ENCODE measurements around the gene TRAF6. TPM values are rescaled to one million over a fixed set of nuclear protein-coding genes. Genes with fewer than 3 reads are reported as not detected.

Gene TRAF6
- total RNA-seq, 5 donors from 2014 or later (not counting 1 experiment from before 2014, with no cell fraction given) = 17.3 to 26.0 (median 19.4) TPM

GRCh38 chr11:36452961-36453360 is 57.1 kb downstream of the TRAF6 start:
- DNase-seq (peak in 1 of 35 experiments; percentile 19), ATAC-seq (replicated peaks in 1 of 4) (peak in 3 of 4 experiments; percentile 28 to 57 (median 28))
- peaks cover 0 to 51% of the 10 kb centered on the region in 2 donors for H3K36me3 ChIP-seq (ENCODE audit: control insufficient read depth in 2 of 2, extremely low read depth in 1 of 2, insufficient read depth in 1 of 2, low read length in 1 of 2)
- Mint-ChIP-seq H3K36me3 (peaks cover 34% of the 10 kb centered on the region), H3K27ac (peak overlapping the region; percentile 77), H3K4me1 (peaks cover 42 to 59% (median 47%) of the 10 kb centered on the region in 3 donors), H3K27me3 (no peaks in the 10 kb centered on the region), H3K9me3 (no peaks in the 10 kb centered on the region), H3K4me3 (peak overlapping the region in 1 of 3 donors; percentile 39)
- H3K4me1 ChIP-seq (ENCODE audit: control insufficient read depth in 1 of 2, extremely low read depth in 1 of 2, insufficient read depth in 2 of 2, low read length in 2 of 2) = peaks cover 21 to 63% of the 10 kb centered on the region in 2 experiments
- no CpG with 5 or more reads among the region's 1 CpG for WGBS (ENCODE audit: insufficient coverage)
- ChIA-PET CTCF (interaction anchor here in 1 of 2 donors (0.9 to 2.3 kb wide), 3 partner anchors 40 to 100 kb away, joined by 4 to 14 read pairs (median 9); no protein-coding TSS in a partner anchor), POLR2A (no interaction called here)
- H3K27me3 ChIP-seq (replicated peaks in 1 of 2; ENCODE audit: control insufficient read depth in 2 of 2, extremely low read depth in 1 of 2, insufficient read depth in 2 of 2, low read length in 1 of 2) = no peaks in the 10 kb centered on the region
- peak overlapping the region; percentile 41 for H3K27ac ChIP-seq (ENCODE audit: low read length)
- no peaks in the 10 kb centered on the region for H3K9me3 ChIP-seq
- no peak overlapping the region for H3K4me3 ChIP-seq (ENCODE audit: control insufficient read depth in 1 of 2, extremely low read depth in 1 of 2, low read length in 1 of 2)

GRCh38 chr11:36452236-36452940 is 57.7 kb downstream of the TRAF6 start:
- peaks cover 29% of the 10 kb centered on the region for H3K36me3 Mint-ChIP-seq
- peak overlapping the region; percentile 41 for H3K27ac ChIP-seq (ENCODE audit: low read length)
- H3K4me1 Mint-ChIP-seq = peaks cover 42 to 59% (median 47%) of the 10 kb centered on the region in 3 donors
- H3K4me3 Mint-ChIP-seq = peak overlapping the region in 2 of 3 donors; percentile 39 to 51
- no peaks in the 10 kb centered on the region for H3K9me3 Mint-ChIP-seq
- no peaks in the 10 kb centered on the region for H3K27me3 ChIP-seq (replicated peaks in 1 of 2; ENCODE audit: control insufficient read depth in 2 of 2, extremely low read depth in 1 of 2, insufficient read depth in 2 of 2, low read length in 1 of 2)
- DNase-seq = peak in 9 of 35 experiments; percentile 4 to 31 (median 10)
- peak in 3 of 4 experiments; percentile 34 to 58 (median 46) for ATAC-seq (replicated peaks in 1 of 4)
- H3K36me3 ChIP-seq (ENCODE audit: control insufficient read depth in 2 of 2, extremely low read depth in 1 of 2, insufficient read depth in 1 of 2, low read length in 1 of 2) = peaks cover 0 to 53% of the 10 kb centered on the region in 2 donors
- ChIA-PET CTCF (interaction anchor here (0.9 to 2.3 kb wide), 4 partner anchors 11 to 100 kb away, joined by 3 to 14 read pairs (median 6); no protein-coding TSS in a partner anchor), POLR2A (no interaction called here)
- H3K9me3 ChIP-seq = no peaks in the 10 kb centered on the region
- peaks cover 21 to 67% of the 10 kb centered on the region in 2 experiments for H3K4me1 ChIP-seq (ENCODE audit: control insufficient read depth in 1 of 2, extremely low read depth in 1 of 2, insufficient read depth in 2 of 2, low read length in 2 of 2)
- H3K4me3 ChIP-seq (ENCODE audit: control insufficient read depth in 1 of 2, extremely low read depth in 1 of 2, low read length in 1 of 2) = no peak overlapping the region
- 31% methylated on average over 2 of the region's 5 CpGs for WGBS (ENCODE audit: insufficient coverage)
- peak overlapping the region; percentile 77 for H3K27ac Mint-ChIP-seq
- H3K27me3 Mint-ChIP-seq = no peaks in the 10 kb centered on the region

GRCh38 chr11:36451681-36452080 is 58.4 kb downstream of the TRAF6 start:
- peak overlapping the region in 1 of 3 donors; percentile 39 for H3K4me3 Mint-ChIP-seq
- peaks cover 0 to 54% of the 10 kb centered on the region in 2 donors for H3K36me3 ChIP-seq (ENCODE audit: control insufficient read depth in 2 of 2, extremely low read depth in 1 of 2, insufficient read depth in 1 of 2, low read length in 1 of 2)
- ChIA-PET POLR2A (no interaction called here), CTCF (interaction anchor here (1.1 to 2.3 kb wide), 3 partner anchors 10 to 99 kb away, joined by 3 to 14 read pairs (median 9); no protein-coding TSS in a partner anchor)
- H3K27me3 ChIP-seq (replicated peaks in 1 of 2; ENCODE audit: control insufficient read depth in 2 of 2, extremely low read depth in 1 of 2, insufficient read depth in 2 of 2, low read length in 1 of 2) = no peaks in the 10 kb centered on the region
- H3K4me3 ChIP-seq (ENCODE audit: control insufficient read depth in 1 of 2, extremely low read depth in 1 of 2, low read length in 1 of 2) = no peak overlapping the region
- H3K27ac ChIP-seq (ENCODE audit: low read length) = peak overlapping the region; percentile 6
- no peaks in the 10 kb centered on the region for H3K9me3 Mint-ChIP-seq
- DNase-seq (no peak), ATAC-seq (replicated peaks in 1 of 4) (no peak)
- peaks cover 42 to 59% (median 47%) of the 10 kb centered on the region in 3 donors for H3K4me1 Mint-ChIP-seq
- H3K4me1 ChIP-seq (ENCODE audit: control insufficient read depth in 1 of 2, extremely low read depth in 1 of 2, insufficient read depth in 2 of 2, low read length in 2 of 2) = peaks cover 21 to 68% of the 10 kb centered on the region in 2 experiments
- no peaks in the 10 kb centered on the region for H3K27me3 Mint-ChIP-seq
- H3K36me3 Mint-ChIP-seq = peaks cover 28% of the 10 kb centered on the region
- WGBS (ENCODE audit: insufficient coverage) = 75% methylated on average over 1 of the region's 1 CpG
- no peaks in the 10 kb centered on the region for H3K9me3 ChIP-seq
- peak overlapping the region; percentile 77 to 84 for H3K27ac Mint-ChIP-seq

GRCh38 chr11:36451045-36451444 is 59.0 kb downstream of the TRAF6 start:
- Histone ChIP-seq H3K9me3 (no peaks in the 10 kb centered on the region), H3K4me1 (ENCODE audit: control insufficient read depth in 1 of 2, extremely low read depth in 1 of 2, insufficient read depth in 2 of 2, low read length in 2 of 2) (peaks cover 21 to 72% of the 10 kb centered on the region in 2 experiments), H3K27ac (ENCODE audit: low read length) (no peak overlapping the region), H3K36me3 (ENCODE audit: control insufficient read depth in 2 of 2, extremely low read depth in 1 of 2, insufficient read depth in 1 of 2, low read length in 1 of 2) (peaks cover 0 to 55% of the 10 kb centered on the region in 2 donors), H3K27me3 (replicated peaks in 1 of 2; ENCODE audit: control insufficient read depth in 2 of 2, extremely low read depth in 1 of 2, insufficient read depth in 2 of 2, low read length in 1 of 2) (no peaks in the 10 kb centered on the region), H3K4me3 (ENCODE audit: control insufficient read depth in 1 of 2, extremely low read depth in 1 of 2, low read length in 1 of 2) (no peak overlapping the region)
- ATAC-seq (replicated peaks in 1 of 4) (no peak), DNase-seq (no peak)
- H3K27ac Mint-ChIP-seq = peak overlapping the region; percentile 30 to 56
- H3K4me1 Mint-ChIP-seq = peaks cover 42 to 59% (median 47%) of the 10 kb centered on the region in 3 donors
- POLR2A ChIA-PET = no interaction called here
- CTCF ChIA-PET = interaction anchor here in 1 of 2 donors (0.8 kb wide), 1 partner anchor 98 kb away, joined by 3 read pairs; no protein-coding TSS in a partner anchor
- H3K4me3 Mint-ChIP-seq = peak overlapping the region in 1 of 3 donors; percentile 85
- no peaks in the 10 kb centered on the region for H3K27me3 Mint-ChIP-seq
- WGBS (ENCODE audit: insufficient coverage) = 95% methylated on average over 4 of the region's 6 CpGs
- H3K9me3 Mint-ChIP-seq = no peaks in the 10 kb centered on the region
- peaks cover 26% of the 10 kb centered on the region for H3K36me3 Mint-ChIP-seq

GRCh38 chr11:36450110-36450572 is 59.9 kb downstream of the TRAF6 start:
- peak in 2 of 4 experiments; percentile 24 to 52 for ATAC-seq (replicated peaks in 1 of 4)
- no peaks in the 10 kb centered on the region for H3K27me3 Mint-ChIP-seq

DNA sequence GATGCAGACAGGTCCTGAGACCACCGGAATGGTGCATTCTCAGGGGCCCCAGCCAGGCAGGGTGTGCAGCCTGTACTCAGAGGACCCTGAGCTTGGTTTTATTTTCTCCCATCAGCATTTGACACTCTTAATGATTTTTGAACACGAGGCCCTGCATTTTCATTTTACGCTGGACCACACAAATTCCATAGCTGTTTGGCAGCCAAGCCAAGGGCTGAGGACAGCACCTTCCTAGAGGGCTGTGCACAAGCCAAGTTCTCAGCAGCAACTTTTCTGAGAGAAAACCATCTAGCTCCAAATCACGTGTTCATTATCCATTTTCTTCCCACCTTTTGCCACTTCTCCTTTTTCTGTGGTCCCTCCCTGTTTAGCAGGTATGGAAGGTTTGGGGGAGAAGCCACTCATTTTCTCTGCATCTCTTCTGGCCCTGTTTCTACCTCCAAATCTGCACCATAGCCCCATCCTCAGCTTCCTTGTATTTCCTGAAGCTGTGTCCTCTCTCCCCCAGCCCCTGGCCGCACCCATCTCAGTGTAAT is 60.4 kb downstream of the TRAF6 start:
- H3K4me3 ChIP-seq (ENCODE audit: control insufficient read depth in 1 of 2, extremely low read depth in 1 of 2, low read length in 1 of 2) = peak overlapping the region in 1 of 2 donors; percentile 36
- peaks cover 21 to 60% of the 10 kb centered on the region in 2 experiments for H3K4me1 ChIP-seq (ENCODE audit: control insufficient read depth in 1 of 2, extremely low read depth in 1 of 2, insufficient read depth in 2 of 2, low read length in 2 of 2)
- H3K9me3 ChIP-seq = no peaks in the 10 kb centered on the region
- DNase-seq (no peak), ATAC-seq (replicated peaks in 1 of 4) (no peak)
- peaks cover 0 to 43% of the 10 kb centered on the region in 2 donors for H3K36me3 ChIP-seq (ENCODE audit: control insufficient read depth in 2 of 2, extremely low read depth in 1 of 2, insufficient read depth in 1 of 2, low read length in 1 of 2)
- H3K27me3 ChIP-seq (replicated peaks in 1 of 2; ENCODE audit: control insufficient read depth in 2 of 2, extremely low read depth in 1 of 2, insufficient read depth in 2 of 2, low read length in 1 of 2) = no peaks in the 10 kb centered on the region
- peak overlapping the region; percentile 49 to 85 (median 65) for H3K4me3 Mint-ChIP-seq
- no peak overlapping the region for H3K27ac ChIP-seq (ENCODE audit: low read length)
- H3K27me3 Mint-ChIP-seq = no peaks in the 10 kb centered on the region
- peaks cover 42 to 59% (median 47%) of the 10 kb centered on the region in 3 donors for H3K4me1 Mint-ChIP-seq
- H3K9me3 Mint-ChIP-seq = no peaks in the 10 kb centered on the region
- ChIA-PET CTCF (interaction anchor here in 1 of 2 donors (0.7 to 1.7 kb wide), 3 partner anchors 29 to 96 kb away, joined by 3 to 9 read pairs (median 5); no protein-coding TSS in a partner anchor), POLR2A (no interaction called here)
- WGBS (ENCODE audit: insufficient coverage) = 100% methylated on average over 3 of the region's 5 CpGs
- peaks cover 26% of the 10 kb centered on the region for H3K36me3 Mint-ChIP-seq
- H3K27ac Mint-ChIP-seq = peak overlapping the region; percentile 66 to 75

More at GRCh38 chr11:36450110-36450572, 59.9 kb downstream of the TRAF6 start:
- ChIA-PET CTCF (interaction anchor here in 1 of 2 donors (0.6 to 1.7 kb wide), 4 partner anchors 43 to 725 kb away, joined by 3 to 9 read pairs (median 4); no protein-coding TSS in a partner anchor), POLR2A (no interaction called here)
- H3K4me3 ChIP-seq (ENCODE audit: control insufficient read depth in 1 of 2, extremely low read depth in 1 of 2, low read length in 1 of 2) = peak overlapping the region in 1 of 2 donors; percentile 36
- Mint-ChIP-seq H3K36me3 (peaks cover 26% of the 10 kb centered on the region), H3K27ac (peak overlapping the region; percentile 66 to 75), H3K4me1 (peaks cover 42 to 59% (median 47%) of the 10 kb centered on the region in 3 donors), H3K4me3 (peak overlapping the region; percentile 49 to 85 (median 65)), H3K9me3 (no peaks in the 10 kb centered on the region)
- peak in 1 of 35 experiments; percentile 15 for DNase-seq
- WGBS (ENCODE audit: insufficient coverage) = 47% methylated on average over 2 of the region's 3 CpGs
- H3K27me3 ChIP-seq (replicated peaks in 1 of 2; ENCODE audit: control insufficient read depth in 2 of 2, extremely low read depth in 1 of 2, insufficient read depth in 2 of 2, low read length in 1 of 2) = no peaks in the 10 kb centered on the region
- H3K9me3 ChIP-seq = no peaks in the 10 kb centered on the region
- H3K4me1 ChIP-seq (ENCODE audit: control insufficient read depth in 1 of 2, extremely low read depth in 1 of 2, insufficient read depth in 2 of 2, low read length in 2 of 2) = peaks cover 21 to 65% of the 10 kb centered on the region in 2 experiments
- H3K27ac ChIP-seq (ENCODE audit: low read length) = no peak overlapping the region
- peaks cover 0 to 49% of the 10 kb centered on the region in 2 donors for H3K36me3 ChIP-seq (ENCODE audit: control insufficient read depth in 2 of 2, extremely low read depth in 1 of 2, insufficient read depth in 1 of 2, low read length in 1 of 2)

Data from T-cell (primary cell).